Measurements from ENCODE around the gene CCDC192.
"Not testable (repeated sequence)": the region's sequence is repeated elsewhere in the genome, so short reads cannot be mapped to it uniquely, and the experiment has no call there.

The CCDC192 gene

DNA sequence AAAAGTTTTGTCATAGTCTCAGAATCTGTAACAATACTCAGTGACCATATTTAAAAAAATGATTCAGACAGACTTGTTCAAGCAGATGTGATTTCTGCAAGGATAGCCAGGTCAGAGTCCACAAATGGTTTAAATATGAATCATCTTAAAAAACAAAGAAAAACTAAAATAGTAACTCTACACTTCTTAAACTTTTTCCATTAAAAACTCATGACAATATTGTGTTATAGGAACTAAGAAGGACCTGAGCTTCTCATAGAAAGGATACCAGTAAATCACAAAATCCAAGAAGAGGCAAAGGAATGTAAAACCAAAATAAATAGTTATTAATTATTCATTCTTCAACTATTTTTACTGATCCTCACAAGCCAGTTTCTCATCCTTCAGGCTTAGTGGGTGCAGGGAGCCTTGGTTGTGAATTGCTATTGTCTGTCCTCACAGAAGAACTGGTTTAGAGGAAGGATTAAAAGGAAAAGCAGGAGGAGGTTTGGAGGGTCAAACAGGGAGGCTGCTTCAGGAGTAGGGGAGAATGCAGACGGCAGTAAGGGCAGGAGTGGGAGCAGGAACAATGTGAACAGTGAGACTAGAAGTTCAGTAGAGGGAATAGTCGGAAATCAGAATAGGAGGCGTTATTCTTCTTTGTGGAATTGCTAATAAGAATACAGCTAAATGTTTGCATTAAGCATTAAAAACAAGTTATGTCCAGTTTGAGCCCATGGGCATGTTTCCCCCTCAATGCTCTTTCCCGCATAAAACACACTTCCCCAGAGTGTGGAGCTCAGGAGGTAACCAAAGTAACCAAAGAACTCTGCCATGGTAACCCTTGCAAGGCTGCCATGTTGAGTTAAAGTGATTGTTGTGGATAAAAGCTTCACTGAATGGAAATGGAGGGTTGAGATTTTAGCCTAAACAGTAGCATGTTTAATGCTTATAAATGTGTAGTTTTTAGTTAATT, 110.7 kb downstream of the CCDC192 start:
- FAIRE-seq: no peak

GRCh38 chr5:127814588-127814973, 111.4 kb downstream of the CCDC192 start:
- no peak for FAIRE-seq

DNA sequence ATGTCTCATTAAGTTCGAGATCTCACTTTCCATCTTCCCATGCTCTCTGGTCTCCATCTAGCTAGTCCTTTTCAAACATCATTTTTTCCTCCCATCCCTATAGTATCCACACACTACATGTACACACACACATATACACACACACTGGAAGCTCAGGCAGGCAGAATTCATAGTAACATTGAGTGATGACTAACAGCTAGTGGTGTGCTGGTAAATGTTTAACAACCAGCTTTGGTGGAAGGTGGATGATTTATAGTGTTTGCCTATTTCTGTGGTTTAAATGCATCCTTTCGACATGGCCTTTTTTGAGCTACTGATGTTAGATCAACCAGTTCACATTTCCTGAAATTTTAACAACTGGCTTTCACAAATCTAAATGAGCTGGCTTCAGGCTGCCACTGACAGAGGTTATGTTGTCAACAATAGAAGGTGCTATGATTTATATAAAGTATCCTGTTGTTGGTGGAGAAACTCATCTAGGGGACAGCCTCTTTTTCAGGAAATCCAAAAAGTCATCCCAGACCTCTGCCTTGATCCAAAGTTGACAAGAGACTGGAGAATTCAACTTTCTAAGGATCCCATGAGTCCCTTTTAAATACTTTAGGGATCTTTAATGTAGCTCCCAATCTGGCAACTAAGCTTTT, 117.8 kb downstream of the CCDC192 start:
- no peak for FAIRE-seq

- FAIRE-seq: no peak
Measured at GRCh38 chr5:127821896-127822295, 118.7 kb downstream of the CCDC192 start.

- no peak for FAIRE-seq
Measured at GRCh38 chr5:127824126-127824525, 120.9 kb downstream of the CCDC192 start.

DNA sequence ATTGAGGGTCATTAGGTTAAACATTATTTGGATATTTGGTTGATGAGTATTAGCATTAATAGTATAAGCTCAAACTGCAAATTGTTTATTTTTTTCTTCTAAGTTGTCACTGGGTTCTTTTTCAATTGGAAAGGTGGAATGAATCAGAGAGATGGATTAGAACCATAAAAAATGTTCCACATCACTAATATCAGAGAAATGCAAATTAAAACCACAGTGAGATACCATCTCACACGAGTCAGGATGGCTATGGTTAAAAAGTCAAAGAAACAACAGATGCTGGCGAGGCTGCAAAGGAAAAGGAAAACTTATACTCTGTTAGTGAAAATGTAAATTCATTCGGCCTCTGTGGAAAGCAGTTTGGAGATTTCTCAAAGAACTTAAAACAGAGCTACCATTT, 122.8 kb downstream of the CCDC192 start:
- FAIRE-seq: no peak

GRCh38 chr5:127827451-127827850, 124.3 kb downstream of the CCDC192 start:
- FAIRE-seq: no peak

DNA sequence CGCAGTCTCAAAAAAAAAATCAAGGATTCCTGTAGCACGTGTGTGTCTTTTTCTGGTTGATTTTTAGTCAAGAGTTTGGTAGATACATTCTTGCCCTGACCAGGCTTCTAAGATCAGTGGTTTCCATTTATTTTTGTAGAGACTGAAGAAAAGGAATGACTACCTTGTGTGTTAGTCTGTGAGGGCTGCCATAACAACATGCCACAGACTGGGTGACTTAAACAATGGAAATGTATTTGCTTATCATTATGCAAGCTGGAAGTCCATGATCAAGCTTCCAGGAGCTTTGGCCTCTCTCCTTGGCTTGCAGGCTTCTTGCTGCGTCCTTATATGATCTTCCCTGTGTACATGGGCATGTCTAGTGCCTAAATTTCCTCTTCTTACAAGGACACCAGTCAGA, 127.0 kb downstream of the CCDC192 start:
- FAIRE-seq: no peak

DNA sequence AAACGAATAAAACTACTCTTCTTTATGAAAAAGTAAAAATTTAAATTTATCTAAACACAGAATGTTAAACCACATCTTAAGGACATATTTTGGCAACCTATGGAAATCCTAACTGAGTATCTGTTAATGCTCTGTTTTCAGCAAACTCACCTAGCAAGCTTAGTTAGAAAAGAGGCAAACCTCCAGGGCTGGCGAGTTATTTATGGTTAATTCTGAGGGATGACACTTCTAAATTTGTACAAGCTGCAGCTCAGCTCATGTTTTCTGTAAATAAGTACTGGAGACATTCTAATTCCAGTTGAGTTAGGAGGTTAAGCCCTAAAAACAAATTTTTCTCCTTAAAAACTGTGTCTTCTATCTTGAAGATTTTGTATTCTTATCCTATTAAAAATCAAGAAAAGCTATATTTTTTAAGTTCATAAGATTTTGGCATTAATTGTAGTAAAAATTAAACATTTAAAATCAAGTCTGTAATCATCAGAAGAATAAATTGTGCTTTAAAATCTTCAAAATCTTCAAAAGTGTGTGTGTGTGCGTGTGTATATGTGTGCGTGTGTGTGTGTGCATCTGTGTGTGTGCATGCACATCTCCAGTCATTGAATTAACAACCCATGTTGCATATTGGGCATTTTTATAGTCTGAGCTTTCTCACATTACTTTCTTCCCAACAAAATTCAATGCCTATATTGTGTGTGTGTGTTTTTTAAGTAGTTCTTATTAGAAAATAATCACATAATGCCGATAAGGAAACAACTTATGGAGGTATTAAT, 127.8 kb downstream of the CCDC192 start:
- FAIRE-seq: no peak

GRCh38 chr5:127832067-127832466, 128.9 kb downstream of the CCDC192 start:
- no peak for FAIRE-seq

- FAIRE-seq: no peak
Measured at GRCh38 chr5:127834094-127834531, 130.9 kb downstream of the CCDC192 start.

DNA sequence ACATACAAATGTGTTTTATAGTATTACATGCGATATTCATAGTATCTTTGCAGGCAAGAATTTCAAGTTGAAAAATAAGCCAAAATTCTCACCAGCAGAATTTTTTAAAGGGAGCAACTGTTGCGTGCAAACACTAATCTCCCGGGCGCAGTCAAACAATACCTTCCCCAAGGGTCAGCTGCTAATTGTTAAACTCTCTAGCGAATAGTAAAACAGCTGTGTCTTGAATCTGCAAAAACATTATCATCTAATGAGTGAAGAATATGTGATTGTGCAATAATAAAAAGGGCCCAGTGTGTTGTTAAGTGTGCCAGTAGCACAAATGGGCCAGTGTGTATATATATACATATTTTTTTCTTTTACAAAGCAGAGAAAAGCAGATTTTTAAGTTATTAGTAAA, 131.4 kb downstream of the CCDC192 start:
- no peak for FAIRE-seq

DNA sequence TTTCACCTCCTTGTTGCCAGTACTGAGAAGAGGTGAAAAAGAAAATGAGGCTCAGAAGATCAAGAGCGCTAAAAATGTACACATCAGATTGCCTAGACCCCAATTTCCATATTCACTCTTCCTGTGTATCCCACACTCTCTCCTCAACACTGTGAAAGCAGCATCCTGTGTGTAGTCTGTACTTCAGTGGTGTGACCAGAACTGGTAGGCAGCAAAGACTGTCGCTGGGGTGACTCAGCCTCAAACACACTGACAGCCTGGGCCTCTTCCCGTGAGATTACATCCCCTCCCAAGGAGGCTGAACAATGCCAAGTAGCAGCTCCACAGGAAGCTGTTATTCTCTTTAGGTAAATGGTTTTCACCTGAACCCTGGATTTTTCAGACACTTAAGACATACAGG, 135.5 kb downstream of the CCDC192 start:
- FAIRE-seq: no peak

- no peak for FAIRE-seq
Measured at GRCh38 chr5:127839072-127839471, 135.9 kb downstream of the CCDC192 start.

GRCh38 chr5:127839496-127840197, 136.5 kb downstream of the CCDC192 start:
- peak; percentile 48 for FAIRE-seq

- FAIRE-seq: no peak
Measured at GRCh38 chr5:127840198-127840524, 137.0 kb downstream of the CCDC192 start.

DNA sequence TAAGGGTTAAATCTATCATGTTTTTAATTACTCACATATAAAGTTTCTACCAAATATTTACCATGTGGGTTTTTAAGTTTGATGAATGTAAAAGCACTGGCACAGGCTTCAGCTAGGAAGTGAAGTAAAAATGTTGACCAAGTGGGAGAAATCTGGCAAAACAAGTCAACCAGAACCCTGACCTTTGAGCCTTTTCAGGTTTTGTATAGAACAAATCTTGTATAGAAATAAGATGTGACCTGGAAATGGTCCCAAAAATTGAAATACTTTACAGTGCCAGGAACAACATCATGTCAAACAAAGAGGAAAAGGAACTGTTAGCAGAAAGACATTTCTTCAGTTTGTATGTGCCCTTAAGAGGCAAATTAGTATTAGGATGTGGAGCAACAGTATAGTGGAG, 137.6 kb downstream of the CCDC192 start:
- no peak for FAIRE-seq

- FAIRE-seq: no peak
Measured at GRCh38 chr5:127844581-127845021, 141.4 kb downstream of the CCDC192 start.

DNA sequence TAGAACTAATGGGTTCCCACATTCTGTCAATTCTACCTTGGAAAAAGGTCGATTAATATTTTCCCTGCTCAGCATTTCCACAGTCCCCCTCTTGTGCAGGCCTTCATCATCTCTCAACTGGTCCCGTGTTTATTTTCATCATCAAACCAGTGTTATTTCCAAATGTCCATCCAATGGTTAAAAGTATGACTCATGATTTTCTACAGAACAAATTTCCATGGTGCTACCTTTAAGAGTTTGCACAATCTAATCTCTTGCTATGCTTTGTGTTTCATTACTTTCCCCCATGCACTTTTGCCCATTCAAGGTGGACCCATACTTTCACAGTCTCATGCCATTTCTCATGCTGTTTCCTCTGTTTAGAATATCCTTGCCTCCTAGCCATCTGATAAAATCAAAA, 143.7 kb downstream of the CCDC192 start:
- no peak for FAIRE-seq

GRCh38 chr5:127847641-127848040, 144.4 kb downstream of the CCDC192 start:
- FAIRE-seq: not testable (repeated sequence)

GRCh38 chr5:127848098-127848497, 144.9 kb downstream of the CCDC192 start:
- no peak for FAIRE-seq

GRCh38 chr5:127849408-127849807, 146.2 kb downstream of the CCDC192 start:
- FAIRE-seq: no peak

DNA sequence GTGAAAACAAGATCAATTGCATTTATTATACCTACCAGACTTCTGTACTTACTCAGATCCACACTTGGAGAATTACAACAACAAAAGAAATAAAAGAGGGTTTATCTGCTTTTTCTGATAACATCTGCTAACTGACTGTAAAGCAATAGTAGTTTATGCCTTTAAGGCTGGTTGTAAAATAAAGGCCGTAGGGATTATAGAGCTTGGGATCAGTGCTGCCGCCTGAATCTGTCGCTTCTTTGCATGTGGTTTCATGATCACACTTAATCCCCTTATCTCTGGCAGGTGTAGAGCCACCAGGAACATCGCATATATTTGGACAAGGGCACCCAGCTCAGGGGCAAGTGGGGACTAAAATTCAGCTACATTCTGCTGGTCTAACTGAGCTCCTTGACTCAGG, 146.7 kb downstream of the CCDC192 start:
- FAIRE-seq: no peak

Data from G401.6 (cell line).